NCI-H1436 treated with DMSO at 0.1 percent for 48 hours (cell line): ENCODE results near the gene SMAD6.
A peak's percentile ranks its signal among the peaks of the same experiment; 100 is the strongest.

Source experiments
- DNase-seq: peaks from one replicate; lab custom pipeline; 2025; lab: John Stamatoyannopoulos, UW

Gene SMAD6

DNA sequence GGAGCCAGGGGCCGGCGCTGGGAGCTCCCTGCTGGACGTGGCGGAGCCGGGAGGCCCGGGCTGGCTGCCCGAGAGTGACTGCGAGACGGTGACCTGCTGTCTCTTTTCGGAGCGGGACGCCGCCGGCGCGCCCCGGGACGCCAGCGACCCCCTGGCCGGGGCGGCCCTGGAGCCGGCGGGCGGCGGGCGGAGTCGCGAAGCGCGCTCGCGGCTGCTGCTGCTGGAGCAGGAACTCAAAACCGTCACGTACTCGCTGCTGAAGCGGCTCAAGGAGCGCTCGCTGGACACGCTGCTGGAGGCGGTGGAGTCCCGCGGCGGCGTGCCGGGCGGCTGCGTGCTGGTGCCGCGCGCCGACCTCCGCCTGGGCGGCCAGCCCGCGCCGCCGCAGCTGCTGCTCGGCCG is 1.5 kb downstream of the SMAD6 start:
- no peak for DNase-seq

DNA sequence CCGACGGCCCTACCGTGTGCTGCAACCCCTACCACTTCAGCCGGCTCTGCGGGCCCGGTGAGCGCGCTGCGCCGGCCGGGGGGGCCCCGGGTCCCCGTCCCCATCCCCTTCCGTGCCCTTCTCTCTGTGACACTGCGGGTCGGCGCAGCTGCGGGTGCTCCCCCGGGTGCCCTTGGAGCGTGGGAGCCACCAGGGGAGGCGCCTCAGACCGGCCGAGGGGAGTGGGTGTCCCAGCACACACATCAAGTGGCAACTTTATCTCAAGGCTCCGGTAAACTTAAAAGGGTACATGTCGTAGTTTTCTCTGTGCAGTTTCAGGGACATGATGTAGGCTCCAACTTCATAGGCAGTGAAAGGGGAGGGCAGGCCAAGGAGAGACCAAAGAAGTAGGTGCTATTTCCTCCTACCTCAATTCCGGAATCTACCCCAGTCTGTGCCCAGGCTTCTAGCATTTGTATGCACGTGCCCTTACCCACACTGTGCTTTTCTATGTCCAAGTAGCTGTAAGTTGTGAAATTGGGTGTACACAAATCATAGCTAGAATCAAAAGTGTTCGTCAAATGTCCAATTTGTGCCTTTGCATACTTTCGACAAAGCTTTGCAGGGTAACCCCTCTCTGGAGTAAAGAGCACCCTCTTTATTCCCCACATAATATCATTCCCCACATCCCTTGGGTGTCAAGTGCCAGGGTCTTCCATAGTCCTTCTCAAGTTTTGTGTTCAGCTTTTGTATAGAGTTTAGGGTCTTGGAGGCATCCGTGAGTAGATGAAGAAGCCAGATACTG is 2.2 kb downstream of the SMAD6 start:
- no peak for DNase-seq

DNA sequence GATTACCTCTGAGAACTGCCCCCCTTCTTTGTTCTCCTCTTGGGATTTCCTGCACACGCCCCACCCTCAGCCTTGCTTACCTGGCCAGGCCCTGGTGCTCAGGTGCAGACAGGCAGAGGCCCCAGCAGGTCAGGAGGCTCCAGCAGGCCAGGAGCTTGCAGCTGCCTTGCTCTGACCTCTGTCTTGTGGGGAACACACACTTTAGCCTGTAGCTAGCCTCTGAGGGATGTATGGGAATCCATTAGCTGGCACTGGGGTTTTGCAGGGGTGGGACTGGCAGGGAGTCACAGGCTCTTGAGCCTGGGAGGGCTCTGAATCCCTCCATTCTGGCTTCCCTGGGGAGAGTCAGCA is 2.7 kb downstream of the SMAD6 start:
- no peak for DNase-seq

DNA sequence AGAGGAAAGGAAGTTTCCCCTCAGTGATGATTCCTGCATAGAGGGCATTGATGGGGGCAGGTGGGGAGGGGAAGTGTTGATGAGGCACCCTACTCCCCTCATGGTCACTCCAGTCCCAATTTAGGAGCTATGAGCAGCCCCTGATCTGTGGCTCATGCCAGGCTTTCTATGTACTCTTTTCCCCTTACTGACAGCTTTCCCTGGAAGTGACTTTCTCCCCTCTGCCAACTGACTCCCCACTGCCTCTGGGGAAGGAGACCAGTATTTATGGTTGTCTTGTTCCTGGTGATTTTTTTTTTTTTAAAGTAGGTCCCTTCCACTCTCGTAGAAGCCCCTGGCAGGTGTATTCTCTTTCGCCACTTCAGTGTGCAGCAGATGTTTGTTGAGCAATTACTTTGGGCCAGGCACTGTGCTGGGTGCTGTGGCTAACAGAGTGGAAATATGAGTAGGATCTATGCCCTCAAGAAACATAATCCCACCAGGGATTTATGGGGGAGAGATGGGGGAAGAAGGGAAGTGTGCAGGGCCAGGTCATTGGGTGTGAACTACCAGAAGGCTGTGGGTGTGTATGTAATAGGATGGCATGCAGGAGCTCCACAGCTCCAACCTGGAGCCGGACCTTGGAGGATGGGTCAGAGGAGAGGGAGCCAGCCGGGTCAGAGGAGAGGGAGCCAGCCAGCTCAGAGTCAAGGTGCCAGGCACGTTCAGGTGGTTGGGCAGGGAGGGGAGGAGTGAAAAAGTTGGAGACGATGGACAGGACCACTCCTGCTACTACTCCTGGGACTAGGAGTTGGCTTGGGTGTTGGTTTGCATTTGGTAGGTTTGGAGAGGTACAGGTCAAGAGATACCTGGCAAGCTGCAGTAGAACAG is 3.5 kb downstream of the SMAD6 start:
- DNase-seq = no peak

DNA sequence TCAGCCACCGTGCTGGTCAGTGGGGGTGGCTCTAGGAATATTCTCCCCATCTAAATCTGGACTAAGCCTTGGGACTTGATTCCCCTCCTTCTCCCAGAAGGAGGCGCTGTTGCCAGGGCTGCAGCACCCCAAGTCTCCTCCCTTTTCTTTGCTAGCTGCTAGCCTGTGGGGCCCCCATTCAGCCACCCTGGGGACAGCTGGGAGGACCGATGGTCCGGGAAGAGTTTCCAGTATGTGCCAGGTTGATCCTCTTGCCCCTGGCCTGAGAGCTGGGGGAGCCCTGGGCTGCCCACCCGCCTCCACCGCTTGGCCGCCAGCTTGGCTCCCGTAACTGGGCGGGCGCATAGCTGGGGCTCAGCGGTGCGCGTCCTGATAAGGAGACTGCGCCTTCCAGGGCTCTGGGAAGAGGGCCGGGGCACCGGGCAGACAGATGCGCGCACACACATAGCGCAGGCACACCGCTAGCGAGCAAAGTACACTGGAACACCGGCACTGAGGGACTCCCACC is 4.2 kb downstream of the SMAD6 start:
- DNase-seq = no peak

DNA sequence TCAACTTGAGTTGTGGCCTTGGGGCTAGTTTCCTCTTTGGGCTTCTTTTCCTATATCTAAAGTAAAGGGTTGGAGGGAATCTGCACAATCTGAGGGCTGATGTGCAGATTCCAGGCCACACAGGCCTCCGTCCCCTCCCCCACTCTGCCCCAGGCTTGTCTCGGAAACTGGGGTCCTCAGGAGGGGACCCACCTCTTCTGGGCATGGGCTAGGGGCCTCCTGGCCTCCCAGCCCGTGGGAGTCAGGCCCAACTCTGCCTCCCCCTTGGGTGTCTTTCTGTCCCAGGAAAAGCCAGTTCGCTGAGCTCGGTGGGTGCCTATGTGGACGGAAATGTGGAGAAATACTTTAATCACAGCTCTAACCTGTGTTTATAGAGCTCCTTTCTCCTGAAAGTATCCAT is 4.8 kb downstream of the SMAD6 start:
- no peak for DNase-seq

DNA sequence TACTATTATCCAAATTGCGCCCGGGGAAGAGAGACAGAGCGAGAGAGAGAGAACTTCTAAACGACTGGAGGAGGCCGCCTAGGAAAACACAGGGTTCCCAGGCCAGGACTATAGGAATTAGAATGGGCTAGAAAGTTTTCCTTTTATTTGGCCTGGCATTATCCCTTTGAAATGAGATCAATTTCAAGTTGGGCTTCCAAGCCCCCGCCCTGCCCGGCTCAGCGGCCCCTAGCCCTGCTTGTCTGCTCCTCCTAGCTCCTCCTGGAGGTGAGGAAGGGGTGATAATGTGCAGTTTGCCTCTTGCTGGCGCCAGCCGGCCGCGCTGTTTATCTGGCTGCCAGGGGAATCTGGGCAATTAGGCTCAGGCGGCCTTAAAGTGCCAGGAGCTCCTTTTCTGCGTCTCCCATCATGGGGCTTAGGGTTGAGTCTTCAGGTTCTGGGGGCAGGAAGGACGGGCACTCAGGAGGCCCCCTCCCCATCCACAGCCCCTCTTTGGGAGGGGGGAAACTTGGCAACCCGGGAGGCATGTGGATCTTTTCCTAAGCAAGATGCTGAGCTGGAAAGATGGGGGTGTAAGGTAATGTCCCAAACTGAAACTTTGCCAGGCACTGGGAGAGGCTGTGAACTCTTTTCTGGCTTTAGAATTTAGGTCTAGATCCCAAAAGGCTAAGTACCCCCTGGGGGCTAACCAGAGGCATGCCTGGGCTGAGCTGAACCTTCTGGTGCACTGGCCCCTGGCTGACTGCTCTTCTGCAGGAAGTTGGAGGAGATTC is 5.5 kb downstream of the SMAD6 start:
- peak; percentile 34 for DNase-seq

DNA sequence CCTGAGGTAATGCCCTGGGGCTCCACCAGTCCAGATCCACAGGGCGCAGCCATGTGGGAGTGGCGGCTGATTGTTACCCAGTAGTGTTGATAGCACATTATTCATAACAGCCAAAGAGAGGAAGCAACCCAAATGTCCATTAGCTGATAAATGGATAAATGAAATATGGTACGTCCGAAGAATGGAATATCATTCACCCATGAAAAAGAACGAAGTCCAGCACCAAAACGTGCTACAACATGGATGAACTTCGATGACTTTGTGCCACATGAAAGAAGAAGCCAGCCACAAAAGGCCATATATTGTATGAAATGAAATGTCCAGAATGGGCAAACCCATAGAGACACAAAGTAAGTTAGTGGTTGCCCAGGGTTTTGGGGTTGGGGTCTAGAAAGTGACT is 6.4 kb downstream of the SMAD6 start:
- no peak for DNase-seq

DNA sequence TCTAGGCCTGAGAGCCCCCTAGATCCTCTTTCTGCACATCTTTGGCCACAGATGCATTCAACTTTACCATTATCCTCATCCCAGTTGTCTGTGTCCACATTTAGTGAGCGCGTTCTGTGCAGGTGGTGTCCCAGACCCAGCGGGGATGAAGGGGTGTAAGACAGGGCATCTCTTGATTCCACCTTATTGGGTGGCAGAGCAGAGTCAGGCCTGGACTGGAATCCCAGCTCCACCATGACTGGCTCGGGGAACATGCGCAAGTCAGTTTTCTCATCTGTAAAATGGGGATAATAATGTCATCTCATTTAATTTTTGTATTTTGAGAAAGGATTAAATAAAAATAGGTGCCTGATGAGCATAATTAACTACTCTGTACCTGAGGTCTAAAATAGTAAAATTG is 7.8 kb downstream of the SMAD6 start:
- DNase-seq = no peak

DNA sequence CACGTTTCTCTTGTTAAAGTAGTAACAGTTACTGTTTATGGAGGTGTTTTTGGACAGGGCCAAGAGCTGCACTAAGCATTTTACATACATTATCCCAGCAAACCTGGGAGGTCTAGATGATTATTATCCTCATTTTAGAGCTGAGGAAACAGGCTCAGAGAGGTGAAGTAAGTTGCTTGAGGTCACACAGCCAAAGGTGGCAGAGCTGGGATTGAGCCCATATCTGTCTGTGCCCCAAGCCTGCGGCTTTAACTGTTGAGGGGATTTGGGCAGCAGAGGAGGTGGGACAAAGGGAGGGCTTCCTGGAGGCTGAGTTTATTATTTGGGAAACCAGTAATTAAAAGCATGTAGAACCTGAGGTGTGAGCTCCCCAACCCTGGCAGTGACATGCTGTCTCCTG is 9.2 kb downstream of the SMAD6 start:
- no peak for DNase-seq

DNA sequence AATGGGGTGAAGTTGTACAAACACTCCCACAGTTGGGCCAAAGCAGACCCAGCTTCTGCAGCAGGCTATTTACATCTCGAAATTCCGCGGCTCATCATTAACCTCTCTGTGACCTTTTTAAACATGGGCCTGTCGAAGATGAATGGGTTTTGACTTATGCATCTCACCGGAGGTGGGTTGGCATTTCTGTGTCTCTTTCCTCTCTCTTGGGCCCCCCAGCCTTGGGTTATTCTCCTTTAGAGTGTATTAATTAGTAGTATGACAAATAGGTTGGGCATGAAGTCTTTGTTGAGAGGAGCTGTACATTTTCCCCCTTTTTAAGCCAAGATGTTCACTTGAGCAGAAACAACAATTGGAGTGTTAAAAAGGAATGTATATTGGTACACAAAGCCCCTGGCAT is 9.8 kb downstream of the SMAD6 start:
- no peak for DNase-seq

DNA sequence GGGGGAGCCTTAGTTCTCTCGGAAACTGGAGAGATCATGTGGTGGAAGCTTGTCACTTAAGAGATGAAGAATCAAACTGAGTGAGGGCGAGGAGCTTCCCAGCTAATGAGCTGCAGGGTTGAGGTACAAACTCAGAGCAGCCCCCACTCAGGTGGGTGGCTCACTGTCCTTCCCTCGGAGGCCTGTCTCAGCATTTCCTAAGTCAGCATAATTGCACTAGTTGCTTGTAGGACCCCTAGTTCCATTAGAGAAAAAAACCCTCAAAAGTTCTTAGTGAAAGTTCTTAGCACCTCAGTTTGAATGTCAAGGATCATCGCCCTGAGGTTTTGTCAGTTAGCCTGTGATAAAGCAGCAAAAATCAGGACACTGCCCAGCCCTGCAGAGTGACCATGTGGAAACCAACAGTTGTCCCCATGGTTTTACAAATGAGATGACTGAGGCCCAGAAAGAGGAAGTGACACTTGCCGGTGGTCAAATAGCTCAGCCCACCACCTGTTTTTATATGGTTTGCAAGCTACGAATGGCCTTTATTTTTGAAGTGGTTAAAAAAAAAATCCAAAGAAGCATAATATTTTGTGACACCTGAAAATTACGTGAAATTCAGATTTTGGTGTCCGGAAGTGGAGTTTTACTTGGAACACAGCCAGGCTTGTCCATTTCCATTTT is 11.9 kb downstream of the SMAD6 start:
- no peak for DNase-seq

DNA sequence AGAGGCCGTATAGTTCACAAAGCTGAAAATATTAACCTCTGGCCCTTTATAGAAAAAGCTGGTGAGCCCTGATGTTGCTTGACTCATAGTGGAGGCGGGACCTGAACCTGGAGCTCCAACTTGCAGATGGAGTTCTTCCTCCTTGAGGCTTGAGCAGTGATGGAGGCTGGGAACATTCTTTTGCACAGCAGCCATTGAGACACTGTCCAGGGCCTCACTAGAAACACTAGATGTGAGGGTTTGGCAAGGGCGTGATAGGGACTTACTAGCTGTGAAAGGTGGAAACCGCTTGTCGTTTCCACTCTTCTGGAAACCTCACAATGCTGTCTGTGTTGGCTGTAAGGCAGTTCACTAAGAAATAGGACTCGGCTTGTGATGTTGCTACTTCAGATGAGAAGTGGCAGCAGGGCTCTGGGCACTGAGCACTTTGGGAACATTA is 12.5 kb downstream of the SMAD6 start:
- DNase-seq = no peak

DNA sequence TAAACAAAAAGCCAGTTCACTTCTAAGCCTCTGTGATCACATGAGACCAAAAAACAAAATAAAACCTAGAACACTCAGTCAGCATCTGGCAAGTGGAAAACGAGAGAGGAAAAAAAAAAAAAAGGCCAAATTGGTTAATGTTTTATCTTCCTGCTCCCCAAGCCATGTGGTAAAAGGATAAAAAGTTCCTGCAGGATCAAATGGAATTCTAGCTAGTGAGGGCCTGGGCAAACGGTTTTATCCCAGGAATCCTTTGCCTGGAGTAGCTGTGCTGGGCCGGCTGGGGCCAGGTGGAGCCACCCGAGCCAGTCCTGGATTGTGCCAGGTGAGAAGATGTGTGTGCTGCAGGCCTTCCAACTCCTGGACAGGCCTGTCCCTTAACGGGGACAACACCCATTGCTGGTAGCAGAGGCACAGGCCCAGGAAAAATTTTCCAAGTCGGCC is 13.2 kb downstream of the SMAD6 start:
- no peak for DNase-seq

DNA sequence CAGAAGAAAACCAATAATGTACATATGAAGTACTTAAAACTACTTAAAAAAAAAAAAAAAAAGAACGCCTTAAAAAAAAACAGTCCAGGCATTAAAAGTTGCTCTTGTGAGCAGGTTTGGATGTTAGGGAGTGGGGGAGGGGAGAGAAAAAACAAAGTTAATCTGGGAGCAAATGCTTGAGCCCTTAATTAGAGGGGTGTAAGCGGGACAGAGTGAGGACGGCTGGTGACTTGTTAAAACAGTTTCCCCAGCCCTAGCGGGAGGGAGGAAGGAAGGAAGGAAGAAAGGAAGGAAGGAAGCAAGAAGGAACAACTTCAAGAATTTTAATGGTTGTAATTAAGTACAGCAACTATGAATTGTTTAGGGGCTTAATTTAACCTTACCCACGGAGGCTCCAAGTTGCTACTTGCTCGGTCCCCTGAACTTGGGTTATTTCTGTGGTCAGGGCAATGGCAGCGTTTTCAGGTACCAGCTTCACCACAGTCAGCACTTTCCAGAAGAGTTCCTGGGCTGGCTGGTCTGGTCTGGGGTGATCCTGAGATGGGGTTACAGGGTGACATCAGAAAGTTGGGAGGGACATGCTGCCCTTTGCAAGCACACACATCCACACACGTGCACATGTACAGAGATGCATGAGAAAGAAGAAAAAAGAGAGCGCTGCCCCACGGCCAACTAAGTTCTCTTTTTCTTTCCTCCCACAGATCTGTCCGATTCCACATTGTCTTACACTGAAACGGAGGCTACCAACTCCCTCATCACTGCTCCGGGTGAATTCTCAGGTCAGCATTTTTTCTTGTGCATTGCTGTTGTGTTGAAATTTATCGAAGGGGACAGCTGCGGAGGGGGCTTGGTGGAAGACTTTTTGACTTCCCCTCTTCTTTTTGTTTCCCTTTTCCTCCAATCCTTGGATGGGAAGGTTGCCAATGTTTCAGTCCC is 14.0 kb downstream of the SMAD6 start:
- no peak for DNase-seq

DNA sequence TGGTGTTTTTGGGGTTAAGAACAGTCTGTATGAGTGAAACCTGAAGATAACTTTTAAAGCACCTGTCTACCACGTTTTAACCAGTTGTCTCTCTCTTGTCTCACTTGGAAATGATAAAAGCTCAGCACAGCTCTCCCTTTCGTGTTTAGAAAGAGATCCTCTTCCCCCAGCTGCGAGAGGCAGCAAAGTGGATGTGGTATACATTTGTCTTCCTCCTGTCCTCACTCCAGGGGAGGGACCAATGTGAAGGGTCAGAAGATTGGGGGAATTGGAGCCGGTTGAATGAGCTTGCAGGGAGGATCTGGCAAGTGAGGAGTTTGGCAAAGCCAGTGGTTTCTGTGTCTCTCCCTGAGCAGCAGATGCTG is 14.6 kb downstream of the SMAD6 start:
- no peak for DNase-seq

DNA sequence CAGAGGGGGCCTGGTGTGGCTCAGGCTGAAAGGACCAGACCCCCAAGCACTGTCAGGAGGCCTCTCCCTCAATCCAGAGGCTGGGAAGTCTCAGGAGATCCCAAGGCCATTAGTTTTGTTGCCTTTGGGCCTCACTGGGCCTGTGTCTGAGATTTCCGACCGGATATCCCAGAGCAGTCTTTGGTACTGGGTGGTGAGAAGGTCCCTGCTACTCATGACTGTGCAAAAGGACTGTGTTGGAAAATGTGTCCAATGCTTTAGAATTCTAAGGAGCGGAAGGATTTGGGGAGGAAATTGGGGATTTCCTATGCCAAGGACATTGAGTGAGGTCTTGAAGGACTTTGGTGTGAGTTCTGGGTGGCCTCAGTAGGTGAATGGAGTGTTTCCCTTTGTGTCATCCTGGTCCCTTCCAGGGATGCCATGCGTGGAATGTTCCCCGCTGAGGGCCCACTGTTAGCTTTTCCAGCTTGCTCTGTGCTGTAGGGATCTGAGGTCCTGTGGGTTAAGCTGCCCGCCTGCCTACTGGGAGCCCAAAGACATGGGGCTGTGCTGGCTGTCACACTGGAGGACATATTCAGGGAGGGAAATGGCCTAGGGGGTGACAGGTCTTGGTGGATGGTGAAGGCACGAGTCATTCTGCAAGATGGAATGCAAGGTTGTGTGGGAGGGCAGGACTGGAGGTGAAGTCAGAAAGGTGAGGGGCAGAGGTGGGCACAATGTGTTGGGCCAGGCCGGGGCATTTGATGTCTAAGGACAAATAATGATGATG is 16.4 kb downstream of the SMAD6 start:
- no peak for DNase-seq

DNA sequence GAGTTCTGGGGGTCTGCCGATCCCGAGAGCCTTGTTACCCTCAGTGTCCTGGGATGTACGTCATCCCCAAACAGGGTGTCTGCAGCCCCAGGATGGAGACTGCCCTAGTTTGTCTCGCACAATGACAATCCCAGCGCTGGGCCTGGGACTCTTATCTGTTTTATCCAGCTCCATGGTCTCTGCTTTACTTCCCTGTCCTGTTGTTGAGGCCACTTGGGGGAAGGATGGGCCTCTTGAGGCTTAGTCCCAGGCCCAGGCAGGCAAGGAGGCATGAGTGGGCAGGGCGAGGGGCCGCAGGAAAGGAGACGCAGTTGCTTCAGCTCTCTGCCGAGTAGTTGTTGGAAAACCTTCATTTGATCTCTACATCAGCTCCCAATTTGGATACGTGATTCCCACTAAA is 17.4 kb downstream of the SMAD6 start:
- DNase-seq = no peak

DNA sequence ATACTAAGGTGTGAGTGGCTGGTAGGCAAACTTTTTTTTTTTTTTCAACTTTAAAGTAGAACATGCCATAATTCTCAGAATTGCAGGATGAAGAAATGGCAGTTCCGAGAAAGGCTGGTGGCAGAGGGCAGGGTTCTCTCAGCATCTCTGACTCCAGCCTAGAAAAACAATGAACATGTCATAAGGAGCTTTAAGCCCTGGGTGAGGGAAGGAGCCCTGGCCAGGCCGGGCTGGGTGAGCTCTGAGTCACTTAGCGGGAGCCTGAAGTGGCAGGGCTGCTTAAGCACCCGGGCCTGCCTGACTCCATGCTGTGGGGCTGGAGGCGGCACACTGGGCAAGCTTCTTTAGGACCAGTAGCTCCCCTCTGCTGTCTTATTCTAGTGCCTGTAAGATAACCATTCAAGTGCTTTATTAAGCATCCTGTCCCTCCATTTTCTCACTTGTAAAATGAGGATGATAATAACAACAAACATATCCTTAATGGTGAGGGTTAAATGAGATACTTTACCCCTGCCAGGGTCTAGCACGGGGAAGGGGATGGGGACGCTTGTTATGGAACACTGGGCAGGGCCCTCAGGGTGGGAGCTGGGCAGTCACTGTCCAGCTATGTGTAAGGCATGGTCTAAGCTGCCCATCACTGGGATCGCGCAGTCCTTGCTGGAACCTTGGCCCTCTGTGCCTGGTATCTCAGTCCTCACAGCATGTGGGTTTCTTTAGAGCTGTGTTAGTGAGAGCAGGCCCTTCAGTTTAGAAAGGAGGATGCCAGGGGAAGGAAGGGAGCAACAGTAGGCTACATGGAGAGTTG is 18.4 kb downstream of the SMAD6 start:
- no peak for DNase-seq
